Measurements from ENCODE around the gene DAD1.
"Not testable (repeated sequence)": the region's sequence is repeated elsewhere in the genome, so short reads cannot be mapped to it uniquely, and the experiment has no call there.

The DAD1 gene

GRCh38 chr14:22566845-22567244 is 22.2 kb downstream of the DAD1 start:
- DNase-seq, result no peak

- DNase-seq, result not testable (repeated sequence)
Measured at GRCh38 chr14:22566266-22566665, 22.8 kb downstream of the DAD1 start.

GRCh38 chr14:22565391-22565945 is 23.6 kb downstream of the DAD1 start:
- no peak for DNase-seq

- no peak for DNase-seq
Measured at GRCh38 chr14:22564463-22564862, 24.6 kb downstream of the DAD1 start.

- no peak for DNase-seq
Measured at GRCh38 chr14:22563987-22564386, 25.0 kb downstream of the DAD1 start.

- no peak for DNase-seq
Measured at GRCh38 chr14:22561661-22562579, 27.1 kb downstream of the DAD1 start.

- no peak for DNase-seq
Measured at GRCh38 chr14:22561366-22561660, 27.7 kb downstream of the DAD1 start.

- DNase-seq, result no peak
Measured at GRCh38 chr14:22560662-22561365, 28.2 kb downstream of the DAD1 start.

- DNase-seq, result no peak
Measured at GRCh38 chr14:22559041-22559440, 30.0 kb downstream of the DAD1 start.

- no peak for DNase-seq
Measured at GRCh38 chr14:22558221-22558913, 30.7 kb downstream of the DAD1 start.

GRCh38 chr14:22557846-22558220 is 31.2 kb downstream of the DAD1 start:
- no peak for DNase-seq

GRCh38 chr14:22556990-22557623 is 31.9 kb downstream of the DAD1 start:
- DNase-seq, result peak in 1 of 2 experiments; percentile 5

- DNase-seq, result no peak
Measured at GRCh38 chr14:22556021-22556989, 32.7 kb downstream of the DAD1 start.

- DNase-seq, result no peak
Measured at GRCh38 chr14:22555384-22556011, 33.5 kb downstream of the DAD1 start.

GRCh38 chr14:22554498-22555383 is 34.3 kb downstream of the DAD1 start:
- DNase-seq, result no peak

GRCh38 chr14:22553861-22554497 is 35.0 kb downstream of the DAD1 start:
- not testable (repeated sequence) for DNase-seq

GRCh38 chr14:22553445-22553844 is 35.6 kb downstream of the DAD1 start:
- DNase-seq, result no peak

- no peak for DNase-seq
Measured at GRCh38 chr14:22552827-22553076, 36.3 kb downstream of the DAD1 start.

- DNase-seq, result no peak
Measured at GRCh38 chr14:22552001-22552826, 36.8 kb downstream of the DAD1 start.
